Measurements from ENCODE around the gene AFAP1L2.

The AFAP1L2 gene

GRCh38 chr10:114278140-114278883 is 126.0 kb downstream of the AFAP1L2 start:
- in situ Hi-C loops (cut with HindIII; ENCODE audit: low sequenced_read_pairs) = no loop called here

GRCh38 chr10:114276671-114277070 is 127.6 kb downstream of the AFAP1L2 start:
- in situ Hi-C loops (cut with HindIII; ENCODE audit: low sequenced_read_pairs) = no loop called here

DNA sequence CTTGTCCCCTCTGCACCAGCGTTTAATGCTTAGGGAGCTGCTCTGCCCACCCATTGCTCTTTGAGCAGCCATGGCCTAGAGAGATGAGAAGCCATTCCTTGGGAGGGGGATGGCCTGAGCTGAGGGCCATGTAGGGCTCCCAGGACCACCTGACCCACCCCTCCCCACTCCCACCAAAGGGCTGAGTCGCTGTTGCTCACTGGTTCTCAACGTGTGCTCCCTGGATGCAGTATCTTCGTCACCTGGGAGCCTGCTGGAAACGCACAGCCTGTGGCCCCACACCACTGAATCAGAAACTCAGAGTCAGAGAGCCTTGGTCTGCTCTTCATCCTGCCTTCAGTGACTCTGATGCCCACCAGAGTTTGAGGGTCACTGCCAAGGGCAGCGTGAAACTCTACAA is 128.2 kb downstream of the AFAP1L2 start:
- in situ Hi-C loops (cut with HindIII; ENCODE audit: low sequenced_read_pairs) = no loop called here

DNA sequence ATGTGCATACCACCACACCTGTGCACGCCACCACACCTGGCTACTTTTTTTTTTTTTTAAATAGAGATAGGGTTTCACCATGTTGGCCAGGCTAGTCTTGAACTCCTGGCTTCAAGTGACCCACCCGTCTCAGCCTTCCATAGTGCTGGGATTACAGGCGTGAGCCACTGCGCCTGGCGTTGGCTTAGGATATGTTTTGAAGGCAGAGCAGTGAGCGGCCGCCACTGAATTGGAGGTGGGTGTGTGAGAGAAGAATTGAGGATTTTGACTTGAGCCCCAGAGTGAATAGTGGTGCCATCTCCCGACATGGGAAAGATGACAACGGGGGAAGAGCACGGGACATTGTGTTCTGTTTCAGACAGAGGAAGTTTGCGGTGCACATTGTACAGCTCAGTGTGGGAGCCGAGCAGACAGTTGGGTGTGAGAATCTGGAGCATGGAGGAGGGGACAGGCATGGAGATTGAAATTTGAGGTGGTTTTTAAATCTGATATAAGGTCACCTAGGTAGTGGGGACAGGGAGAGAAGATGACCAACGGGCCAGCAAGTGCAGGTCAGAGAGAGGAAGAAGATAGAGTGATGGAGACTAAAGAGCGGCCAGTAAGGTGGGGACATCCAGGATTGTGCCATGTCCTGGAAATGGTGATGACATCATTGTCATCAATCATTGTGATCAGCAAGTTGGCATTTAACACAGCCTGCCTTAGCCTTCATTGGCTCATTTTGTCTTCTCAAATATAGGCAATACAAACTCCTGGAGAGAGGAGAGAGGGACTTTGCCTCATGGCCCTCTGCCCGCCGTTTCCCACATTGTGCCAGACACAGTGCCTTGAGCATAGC is 129.5 kb downstream of the AFAP1L2 start:
- in situ Hi-C loops (cut with HindIII; ENCODE audit: low sequenced_read_pairs) = no loop called here

DNA sequence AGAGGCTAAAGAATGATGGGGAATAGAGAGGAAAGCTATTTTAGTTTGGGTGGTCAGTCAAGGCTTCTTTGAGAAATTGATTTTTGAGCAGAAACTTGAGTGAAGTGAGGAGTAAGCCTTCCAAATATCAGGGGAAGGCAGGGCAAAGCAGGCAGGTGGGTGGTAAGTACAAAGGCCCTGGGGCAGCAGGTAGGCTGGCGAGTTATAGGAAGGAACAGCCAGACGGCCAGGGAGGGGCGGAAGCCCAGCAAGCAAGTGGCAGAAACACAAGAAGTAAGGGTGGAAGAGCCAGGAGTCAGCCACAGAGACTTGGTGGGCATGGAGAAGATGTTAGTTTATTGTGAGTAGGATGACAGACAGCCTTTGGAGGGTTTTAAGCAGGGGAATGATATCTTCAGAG is 130.4 kb downstream of the AFAP1L2 start:
- in situ Hi-C loops (cut with HindIII; ENCODE audit: low sequenced_read_pairs) = no loop called here

GRCh38 chr10:114272696-114273095 is 131.6 kb downstream of the AFAP1L2 start:
- in situ Hi-C loops (cut with HindIII; ENCODE audit: low sequenced_read_pairs) = no loop called here

GRCh38 chr10:114271779-114272167 is 132.5 kb downstream of the AFAP1L2 start:
- in situ Hi-C loops (cut with HindIII; ENCODE audit: low sequenced_read_pairs) = no loop called here

DNA sequence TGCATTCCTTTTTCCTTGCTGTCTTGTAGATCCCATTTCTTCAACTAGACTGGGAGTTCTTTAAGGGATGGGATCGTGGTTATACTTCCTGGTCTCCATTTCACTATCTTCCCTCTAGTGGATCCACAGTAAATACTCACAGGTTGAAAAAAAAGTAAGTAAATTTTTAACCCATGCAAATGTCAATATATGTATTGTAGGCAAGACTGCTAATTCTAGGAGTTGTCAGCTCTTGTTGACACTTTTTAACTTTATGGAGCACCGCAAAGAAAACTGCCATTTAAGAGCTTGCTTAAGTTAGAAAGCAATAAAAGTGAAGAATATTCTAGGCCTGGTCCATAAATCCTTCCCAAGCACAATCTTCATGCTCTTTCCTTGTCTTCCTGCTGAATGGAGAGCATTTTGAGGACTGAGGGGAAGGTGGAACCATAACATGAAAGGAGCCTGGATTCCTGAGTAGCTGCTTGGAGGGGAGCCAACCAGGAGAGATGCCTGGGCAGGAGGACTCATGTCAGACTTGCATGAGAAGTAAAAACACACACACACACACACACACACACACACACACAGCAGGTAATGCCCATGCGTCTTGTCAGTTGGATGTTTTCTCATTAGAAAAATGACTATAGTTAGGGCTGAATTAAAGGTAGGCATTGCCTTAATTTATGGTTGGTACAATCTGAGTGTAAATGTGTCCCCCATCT is 133.1 kb downstream of the AFAP1L2 start:
- in situ Hi-C loops (cut with HindIII; ENCODE audit: low sequenced_read_pairs) = no loop called here

GRCh38 chr10:114266521-114266920 is 137.8 kb downstream of the AFAP1L2 start:
- in situ Hi-C loops (cut with HindIII; ENCODE audit: low sequenced_read_pairs) = no loop called here

DNA sequence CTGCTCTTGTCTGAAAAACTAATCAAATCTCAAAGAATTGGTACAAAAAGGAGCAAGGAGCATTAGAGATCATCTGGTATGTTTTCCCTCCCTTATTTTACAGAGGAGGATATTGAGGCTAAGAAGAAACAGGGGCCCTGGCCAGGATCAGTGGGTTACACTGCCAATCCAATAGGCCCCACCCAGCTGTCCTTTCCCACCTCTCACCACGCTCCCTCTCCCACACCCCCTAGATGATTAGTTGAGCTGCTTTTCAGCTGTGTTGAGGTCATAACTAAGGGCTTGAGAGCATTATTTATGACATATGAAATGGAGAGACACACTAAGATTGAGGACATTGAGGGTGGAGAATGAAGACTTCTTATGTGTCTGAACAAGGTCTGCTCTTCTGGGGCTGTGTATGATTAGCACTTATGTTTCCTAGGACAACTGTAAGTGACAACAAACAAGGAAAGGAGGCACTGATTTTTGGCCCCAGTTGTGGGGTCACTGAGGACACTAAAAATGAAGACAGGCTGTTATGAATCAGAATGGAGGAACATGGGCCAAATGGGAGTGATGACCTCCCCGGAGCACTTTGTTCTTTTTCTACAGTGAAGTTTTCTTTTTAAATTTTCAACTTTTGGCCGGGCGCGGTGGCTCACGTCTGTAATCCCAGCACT is 138.8 kb downstream of the AFAP1L2 start:
- in situ Hi-C loops (cut with HindIII; ENCODE audit: low sequenced_read_pairs) = no loop called here

DNA sequence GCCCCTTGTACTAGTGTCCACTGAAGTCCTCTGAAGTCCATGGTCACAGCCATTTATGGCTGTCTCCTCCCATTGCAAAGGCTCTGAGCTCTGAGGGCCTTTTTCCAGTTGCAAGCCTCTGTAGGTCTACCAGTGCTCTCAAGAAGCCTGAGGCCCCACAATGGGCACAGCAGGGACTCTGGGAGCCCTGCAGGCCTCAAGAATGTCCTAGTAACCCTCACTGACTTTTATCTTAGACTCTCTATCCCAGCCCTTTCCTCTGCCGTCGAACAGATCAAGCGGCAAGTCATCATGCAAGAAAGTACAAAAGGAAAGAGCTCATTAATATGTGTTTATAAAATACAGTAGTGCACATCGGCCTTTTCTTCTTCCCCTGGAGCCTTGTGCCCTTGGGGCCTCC is 141.8 kb downstream of the AFAP1L2 start:
- in situ Hi-C loops (cut with HindIII; ENCODE audit: low sequenced_read_pairs) = no loop called here

GRCh38 chr10:114261076-114261475 is 143.2 kb downstream of the AFAP1L2 start:
- in situ Hi-C loops (cut with HindIII; ENCODE audit: low sequenced_read_pairs) = no loop called here

DNA sequence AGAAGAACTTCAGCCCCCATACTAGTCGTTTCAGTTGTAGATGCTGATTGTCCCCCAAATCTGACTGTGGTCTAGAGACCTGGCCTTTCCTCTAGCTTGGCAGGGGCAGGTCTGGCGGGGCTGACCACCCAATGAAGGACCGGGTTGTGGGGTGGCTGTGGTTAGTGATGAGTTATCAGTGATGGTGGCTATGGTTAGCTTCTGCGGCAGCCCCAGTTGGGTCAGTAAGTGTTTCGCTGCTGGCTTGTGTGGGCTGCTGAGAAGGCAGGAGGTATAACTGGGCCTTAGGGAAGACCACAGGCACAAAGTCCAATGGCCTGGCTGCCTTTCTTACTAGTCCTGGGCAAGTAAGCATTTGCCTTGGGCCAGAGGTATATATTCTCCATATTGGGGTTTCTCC is 143.9 kb downstream of the AFAP1L2 start:
- in situ Hi-C loops (cut with HindIII; ENCODE audit: low sequenced_read_pairs) = no loop called here

GRCh38 chr10:114259824-114260223 is 144.5 kb downstream of the AFAP1L2 start:
- in situ Hi-C loops (cut with HindIII; ENCODE audit: low sequenced_read_pairs) = loop anchor here (5.0 kb wide), 1 partner anchor 73 kb away; no protein-coding TSS in a partner anchor

GRCh38 chr10:114258274-114258840 is 145.9 kb downstream of the AFAP1L2 start:
- in situ Hi-C loops (cut with HindIII; ENCODE audit: low sequenced_read_pairs) = loop anchor here (5.0 kb wide), 1 partner anchor 71 kb away; no protein-coding TSS in a partner anchor

DNA sequence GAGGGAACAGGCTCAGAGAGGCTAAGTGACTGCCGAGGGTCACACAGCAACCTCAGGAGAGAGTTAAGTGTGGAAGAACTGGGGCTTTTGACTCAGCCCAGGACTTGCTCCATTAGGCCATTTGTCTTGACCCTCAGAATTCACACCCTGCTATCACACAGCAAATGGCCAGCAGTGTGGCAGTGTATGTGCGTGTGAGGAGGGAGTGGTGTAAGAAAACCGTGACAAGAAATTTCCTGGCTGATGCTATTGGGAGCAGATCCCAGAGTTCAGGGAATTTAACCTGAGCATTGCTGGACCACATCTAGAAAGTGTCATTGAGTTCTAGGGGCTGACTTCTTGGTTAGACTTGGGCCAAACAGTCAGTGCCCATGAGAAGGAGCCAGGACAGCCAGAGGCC is 146.8 kb downstream of the AFAP1L2 start:
- in situ Hi-C loops (cut with HindIII; ENCODE audit: low sequenced_read_pairs) = loop anchor here (5.0 kb wide), 1 partner anchor 70 kb away; no protein-coding TSS in a partner anchor

- in situ Hi-C loops (cut with HindIII; ENCODE audit: low sequenced_read_pairs) = loop anchor here (5.0 kb wide), 1 partner anchor 70 kb away; no protein-coding TSS in a partner anchor
Measured at GRCh38 chr10:114256822-114257221, 147.5 kb downstream of the AFAP1L2 start.

DNA sequence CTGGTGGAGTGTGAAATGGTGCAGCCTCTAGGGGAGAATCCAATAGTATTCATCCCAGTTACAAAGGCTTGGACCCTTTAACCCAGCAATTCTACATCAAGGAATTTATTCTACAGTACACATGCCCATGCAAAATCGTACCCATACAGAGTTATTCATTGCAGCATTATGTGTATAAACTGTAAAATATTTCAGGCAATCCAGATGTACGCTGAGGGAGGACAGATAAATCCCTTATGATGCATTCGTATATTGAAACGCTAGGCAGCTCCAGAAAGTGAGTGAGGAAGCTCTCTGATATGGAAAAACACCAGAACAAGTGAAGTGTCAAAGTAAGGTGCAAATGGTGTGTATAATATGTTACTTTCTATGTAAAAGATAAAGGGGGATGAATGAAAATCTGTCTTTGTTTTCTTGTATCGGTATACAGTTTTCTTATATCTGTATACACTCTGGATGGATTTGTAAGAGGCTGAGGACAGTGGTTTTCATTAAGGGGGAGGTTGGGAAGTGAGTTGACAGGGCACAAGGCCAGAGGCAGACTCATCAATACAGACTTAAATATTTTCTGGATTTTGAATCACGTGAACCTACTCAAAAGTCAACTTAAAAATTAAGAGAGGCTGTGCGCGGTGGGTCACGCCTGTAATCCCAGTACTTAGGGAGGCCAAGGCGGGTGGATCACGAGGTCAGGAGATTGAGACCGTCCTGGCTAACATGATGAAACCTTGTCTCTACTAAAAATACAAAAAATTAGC is 148.1 kb downstream of the AFAP1L2 start:
- in situ Hi-C loops (cut with HindIII; ENCODE audit: low sequenced_read_pairs) = loop anchor here (5.0 kb wide), 1 partner anchor 69 kb away; no protein-coding TSS in a partner anchor

GRCh38 chr10:114255227-114255626 is 149.1 kb downstream of the AFAP1L2 start:
- in situ Hi-C loops (cut with HindIII; ENCODE audit: low sequenced_read_pairs) = loop anchor here (5.0 kb wide), 1 partner anchor 68 kb away; no protein-coding TSS in a partner anchor

GRCh38 chr10:114252883-114253282 is 151.4 kb downstream of the AFAP1L2 start:
- in situ Hi-C loops (cut with HindIII; ENCODE audit: low sequenced_read_pairs) = no loop called here

Measured in DLD1 (cell line).